Measurements from ENCODE around the gene NETO2.

- TF ChIP-seq POLR2AphosphoS2 (IDR thresholded peaks at IDR 0.05; ENCODE audit: low read length) (no peak), NFYB (IDR thresholded peaks at IDR 0.05; ENCODE audit: extremely low read depth, insufficient read length) (no peak), CHD2 (IDR thresholded peaks at IDR 0.05; ENCODE audit: low read depth, low read length) (no peak), HDGF (IDR thresholded peaks at IDR 0.05) (no peak), POLR2AphosphoS5 (IDR thresholded peaks at IDR 0.05; ENCODE audit: control insufficient read depth, insufficient read depth, low read depth, low read length) (no peak), TEAD2 (tag; IDR thresholded peaks at IDR 0.05) (no peak), ZNF274 (IDR thresholded peaks at IDR 0.05; ENCODE audit: borderline replicate concordance, low read depth, low read length) (no peak), CTCFL (IDR thresholded peaks at IDR 0.05; ENCODE audit: borderline replicate concordance, insufficient read depth, low read depth, low read length, poor library complexity, severe bottlenecking) (no peak), RAD21 (CRISPR knock-in tag; conservative IDR thresholded peaks at IDR 0.05 in 1 of 2, IDR thresholded peaks at IDR 0.05 in 1 of 2) (no peak), ZFX (CRISPR knock-in tag; IDR thresholded peaks at IDR 0.05) (no peak), TEAD4 (IDR thresholded peaks at IDR 0.05; ENCODE audit: low read length) (no peak), TEAD4 (CRISPR knock-in tag; IDR thresholded peaks at IDR 0.05; ENCODE audit: borderline replicate concordance) (no peak)
Measured at GRCh38 chr16:47052666-47053640, 90.8 kb downstream of the NETO2 start.
